NT2/D1 (cell line): ENCODE data around the gene RUBCN.
"Not testable (repeated sequence)": the region's sequence is repeated elsewhere in the genome, so short reads cannot be mapped to it uniquely, and the experiment has no call there.

Experiments used
- DNase-seq: peaks from one replicate; pipeline ENCODE4 v3.0.0-alpha.2; 2011; ENCODE audit warnings: low read depth, low spot score
- H3K27me3 ChIP-seq: 2 replicates; pipeline ENCODE4 v1.6.0; 2011; ENCODE audit warnings: mild to moderate bottlenecking; ENCODE audit not compliant: insufficient read length, insufficient read depth
- H3K36me3 ChIP-seq: 2 replicates; pipeline ENCODE4 v1.6.1; 2011; ENCODE audit warnings: mild to moderate bottlenecking, low read length, mixed read lengths; ENCODE audit not compliant: insufficient read depth, insufficient read length
- H3K4me1 ChIP-seq: 2 replicates; pipeline ENCODE4 v1.5.1; 2011; ENCODE audit not compliant: insufficient read depth, insufficient read length
- H3K4me3 ChIP-seq: 2 replicates; pipeline ENCODE4 v1.5.1; 2011; ENCODE audit warnings: low read depth; ENCODE audit not compliant: insufficient read length
- H3K9ac ChIP-seq: 2 replicates; pipeline ENCODE4 v1.6.0; 2011; ENCODE audit warnings: low read depth; ENCODE audit not compliant: insufficient read length
- H3K9me3 ChIP-seq: 2 replicates; pipeline ENCODE4 v1.5.1; 2011; ENCODE audit warnings: mild to moderate bottlenecking, low read length; ENCODE audit not compliant: insufficient read depth

RUBCN gene

DNA sequence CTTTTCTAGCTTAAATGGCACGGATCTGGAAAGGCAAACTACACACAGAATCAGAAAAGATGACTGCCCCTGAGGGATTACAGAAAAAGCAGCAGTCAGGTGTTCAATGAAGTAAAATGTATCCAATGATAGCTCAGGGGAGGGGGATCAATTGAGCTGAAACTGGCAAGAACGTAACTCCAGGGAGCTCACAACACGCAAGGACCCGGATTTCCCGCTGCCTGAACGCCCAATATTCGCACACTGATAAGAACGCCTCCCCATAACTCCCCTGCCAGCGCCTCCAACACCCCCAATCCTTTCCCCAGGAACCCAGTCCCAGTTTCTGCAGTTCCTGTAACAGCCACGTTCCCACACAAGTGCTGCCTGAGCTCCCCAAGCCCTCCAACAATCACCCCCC is 83.8 kb downstream of the RUBCN start:
- H3K9me3 ChIP-seq, H3K4me3 ChIP-seq: not testable (repeated sequence)

GRCh38 chr3:197647649-197648048 is 89.1 kb downstream of the RUBCN start:
- not testable (repeated sequence) for DNase-seq, H3K4me1 ChIP-seq, H3K4me3 ChIP-seq, H3K27me3 ChIP-seq, H3K9ac ChIP-seq, H3K9me3 ChIP-seq, H3K36me3 ChIP-seq

More for the DNA sequence above, 83.8 kb downstream of the RUBCN start:
- H3K4me1 ChIP-seq, H3K27me3 ChIP-seq, H3K36me3 ChIP-seq, DNase-seq, H3K9ac ChIP-seq: not testable (repeated sequence)

GRCh38 chr3:197647191-197647590 is 89.5 kb downstream of the RUBCN start:
- H3K36me3 ChIP-seq, DNase-seq, H3K9ac ChIP-seq, H3K27me3 ChIP-seq, H3K4me3 ChIP-seq, H3K9me3 ChIP-seq, H3K4me1 ChIP-seq: not testable (repeated sequence)

- not testable (repeated sequence) for DNase-seq, H3K4me3 ChIP-seq, H3K9ac ChIP-seq, H3K4me1 ChIP-seq, H3K36me3 ChIP-seq, H3K9me3 ChIP-seq, H3K27me3 ChIP-seq
Measured at GRCh38 chr3:197646294-197646693, 90.4 kb downstream of the RUBCN start.

- not testable (repeated sequence) for H3K27me3 ChIP-seq, H3K4me1 ChIP-seq
Measured at GRCh38 chr3:197637556-197637955, 99.1 kb downstream of the RUBCN start.

GRCh38 chr3:197631989-197632388 is 104.7 kb downstream of the RUBCN start:
- H3K9ac ChIP-seq, H3K4me1 ChIP-seq, H3K9me3 ChIP-seq, H3K27me3 ChIP-seq, H3K4me3 ChIP-seq, H3K36me3 ChIP-seq, DNase-seq: not testable (repeated sequence)

More at GRCh38 chr3:197637556-197637955, 99.1 kb downstream of the RUBCN start:
- H3K4me3 ChIP-seq, H3K36me3 ChIP-seq, DNase-seq, H3K9me3 ChIP-seq, H3K9ac ChIP-seq: not testable (repeated sequence)

DNA sequence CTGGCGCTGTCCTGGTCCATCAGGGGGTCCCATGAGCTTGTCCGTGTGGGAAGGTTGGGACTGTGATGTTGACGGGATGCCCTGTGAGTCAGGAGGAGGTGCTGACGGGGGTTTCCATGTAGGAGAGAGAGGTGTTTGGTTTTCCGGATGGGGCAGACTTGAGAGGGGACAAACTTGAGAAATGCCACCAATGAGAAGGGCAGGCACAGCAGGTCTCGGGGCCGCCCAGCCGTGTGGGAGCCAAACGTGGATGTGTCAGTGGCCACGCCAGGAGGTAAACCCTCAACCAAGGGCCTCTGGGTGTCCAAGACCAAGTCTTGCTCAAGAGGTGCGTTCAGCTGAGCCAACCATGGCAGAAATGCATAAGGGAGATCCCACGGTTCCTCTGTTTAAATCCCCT is 105.9 kb downstream of the RUBCN start:
- DNase-seq, H3K27me3 ChIP-seq, H3K4me3 ChIP-seq, H3K9me3 ChIP-seq, H3K9ac ChIP-seq, H3K4me1 ChIP-seq, H3K36me3 ChIP-seq: not testable (repeated sequence)

- H3K36me3 ChIP-seq, H3K9ac ChIP-seq, H3K4me3 ChIP-seq, H3K4me1 ChIP-seq, H3K27me3 ChIP-seq, DNase-seq, H3K9me3 ChIP-seq: not testable (repeated sequence)
Measured at GRCh38 chr3:197629286-197629685, 107.4 kb downstream of the RUBCN start.

DNA sequence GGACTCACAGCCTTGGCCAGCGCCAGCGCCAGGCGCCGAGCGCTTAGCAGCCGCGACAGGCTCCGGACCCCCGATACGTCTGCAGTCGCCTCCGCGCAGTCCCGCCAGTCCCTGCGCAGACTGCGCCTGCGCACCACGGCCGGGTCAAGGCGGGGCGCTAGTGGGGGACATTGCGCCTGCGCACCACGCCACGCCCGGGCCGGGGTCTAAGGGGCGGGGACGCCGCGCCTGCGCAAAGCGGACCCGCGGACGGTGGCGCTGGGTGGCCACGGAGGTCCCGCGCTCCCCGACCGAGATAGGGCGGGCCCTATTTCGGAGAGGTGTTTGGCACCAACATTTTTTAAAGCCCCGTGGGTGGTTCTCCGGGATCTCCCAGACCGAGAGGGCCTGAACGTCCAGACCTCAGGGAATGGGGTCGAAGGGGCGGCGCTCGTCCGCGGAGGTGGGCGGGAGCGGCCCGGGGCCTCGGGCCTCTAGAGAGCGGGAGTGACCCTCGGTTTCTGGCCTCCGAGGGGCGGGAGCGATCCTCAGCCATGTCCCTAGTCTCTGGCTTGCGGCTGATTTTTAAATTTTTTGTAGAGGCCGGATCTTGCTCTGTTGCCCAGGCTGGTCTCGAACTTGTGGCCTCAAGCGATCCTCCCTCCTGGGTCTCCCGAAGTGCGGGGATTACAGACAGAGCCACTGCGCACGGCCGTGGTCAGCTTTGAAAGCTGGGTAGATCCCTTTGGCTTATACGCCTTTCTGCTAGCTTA is 108.8 kb downstream of the RUBCN start:
- DNase-seq = peak; percentile 66
- H3K9ac ChIP-seq = peak overlapping the region; percentile 82
- H3K9me3 ChIP-seq, H3K27me3 ChIP-seq, H3K36me3 ChIP-seq, H3K4me1 ChIP-seq: not testable (repeated sequence)
- peak overlapping the region; percentile 63 for H3K4me3 ChIP-seq

DNA sequence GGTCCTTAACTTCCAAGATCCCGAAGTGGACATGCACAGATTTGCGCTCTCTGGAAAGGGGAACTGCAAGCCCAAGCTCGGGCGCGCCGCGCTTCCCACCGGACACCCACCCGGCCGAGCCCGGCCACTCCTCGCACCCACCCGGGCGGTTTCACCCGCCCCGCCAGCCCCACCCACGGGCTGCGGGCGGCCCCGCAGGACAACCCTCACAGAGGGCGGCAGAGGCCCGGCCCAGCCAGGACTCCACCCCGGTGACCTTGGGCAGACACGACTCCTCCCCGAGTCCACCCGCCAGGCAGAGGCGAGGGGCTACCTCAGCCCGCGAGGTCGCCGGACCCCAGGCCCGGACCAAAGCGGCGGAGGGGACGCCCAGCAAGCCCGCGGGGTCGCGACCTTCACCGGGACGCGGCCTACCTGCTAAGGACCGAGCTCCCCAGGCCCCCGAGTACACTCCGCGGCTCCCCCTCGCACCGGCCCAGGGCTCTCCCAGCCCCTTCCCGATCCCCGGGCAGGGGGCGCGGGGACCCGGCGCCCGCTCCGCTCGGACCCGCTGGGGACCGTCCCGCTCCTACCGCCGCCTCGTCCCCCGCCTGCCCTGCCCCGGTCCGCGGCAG is 109.4 kb downstream of the RUBCN start:
- H3K9ac ChIP-seq = peak overlapping the region; percentile 82

GRCh38 chr3:197626404-197627157 is 110.1 kb downstream of the RUBCN start:
- peak overlapping the region; percentile 64 for H3K9ac ChIP-seq
- H3K4me1 ChIP-seq, H3K36me3 ChIP-seq, H3K27me3 ChIP-seq, DNase-seq, H3K9me3 ChIP-seq: not testable (repeated sequence)
- H3K4me3 ChIP-seq = peak overlapping the region; percentile 50

More for the DNA sequence above, 109.4 kb downstream of the RUBCN start:
- peak overlapping the region; percentile 63 for H3K4me3 ChIP-seq
- not testable (repeated sequence) for DNase-seq, H3K27me3 ChIP-seq, H3K9me3 ChIP-seq, H3K4me1 ChIP-seq, H3K36me3 ChIP-seq

DNA sequence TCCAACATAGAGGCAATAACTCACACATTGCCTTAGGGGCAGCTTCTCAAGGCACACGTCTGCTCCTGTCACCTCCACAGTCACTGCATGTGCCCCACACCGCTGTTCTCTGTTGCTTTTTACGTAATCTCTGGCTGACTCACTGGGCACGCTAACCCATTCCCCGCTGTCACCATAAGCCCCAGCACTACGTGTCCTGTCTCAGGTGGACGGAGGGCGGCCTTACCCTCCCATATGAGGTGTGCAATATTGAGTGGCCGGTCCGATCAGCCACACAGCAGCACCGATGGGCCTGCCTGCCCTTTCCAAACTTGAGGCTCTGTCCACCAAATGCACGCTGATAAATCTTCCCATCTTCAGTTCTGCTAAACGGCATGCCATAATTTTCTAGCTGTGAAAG is 115.2 kb downstream of the RUBCN start:
- H3K9me3 ChIP-seq, DNase-seq, H3K27me3 ChIP-seq, H3K9ac ChIP-seq, H3K4me3 ChIP-seq, H3K4me1 ChIP-seq: not testable (repeated sequence)
- H3K36me3 ChIP-seq = peaks cover 46% of the 10 kb centered on the region
